Tibial artery (tissue), 4 donors: Measurements from ENCODE around the gene NFATC2IP.
A peak's percentile ranks its signal among the peaks of the same experiment; 100 is the strongest.

Experiments
- DNase-seq, 2 donors: peaks; one replicate each; pipeline ENCODE4 v3.0.0-alpha.2; 2019
- H3K27ac ChIP-seq, 2 donors: fragments of 200-600 bp; sonication (generic) in 1 of 2; 1 replicate in 1 of 2; 2 replicates in 1 of 2; pipeline ENCODE4 v1.5.1; 2018 to 2019; ENCODE audit warnings: mild to moderate bottlenecking in 1 of 2
- H3K27me3 ChIP-seq, 2 donors: fragments of 200-600 bp; sonication (generic) in 1 of 2; one replicate each; pipeline versions ENCODE4 v1.5.1 to v1.6.0; 2016 to 2019
- H3K36me3 ChIP-seq, 3 donors: fragments of 200-600 bp; sonication (generic) in 2 of 3; one replicate each; pipeline ENCODE4 v1.5.1; 2016 to 2019; ENCODE audit warnings: mild to moderate bottlenecking in 2 of 3
- H3K4me1 ChIP-seq, 4 donors: fragments of 200-600 bp; sonication (generic) in 2 of 4; 1 replicate in 3 of 4; 2 replicates in 1 of 4; pipeline ENCODE4 v1.5.1; 2016 to 2019
- H3K4me3 ChIP-seq, 2 donors: fragments of 200-600 bp; sonication (generic) in 1 of 2; 1 replicate in 1 of 2; 2 replicates in 1 of 2; pipeline ENCODE4 v1.5.1; 2018 to 2019; ENCODE audit warnings: mild to moderate bottlenecking in 2 of 2
- H3K9me3 ChIP-seq, 3 donors: fragments of 200-600 bp; sonication (generic) in 1 of 3; one replicate each; pipeline ENCODE4 v1.5.1; 2016 to 2019
- intact Hi-C: fragments of 100-400 bp; cut with DNase I; formaldehyde crosslinking; loops from one replicate; pipeline ENCODE4 v1.15.0; 2023; ENCODE audit warnings: low total_unique reads
- TF ChIP-seq, protein P1 (sequence below), 2 experiments: fragments of 200-600 bp in 1 of 2; fragments of 450-650 bp in 1 of 2; IDR thresholded peaks; one replicate each; pipeline ENCODE4 v1.5.1; 2017 to 2019; ENCODE audit warnings: antibody characterized with exemption in 2 of 2, mild to moderate bottlenecking in 1 of 2, moderate library complexity in 1 of 2

The NFATC2IP gene

DNA sequence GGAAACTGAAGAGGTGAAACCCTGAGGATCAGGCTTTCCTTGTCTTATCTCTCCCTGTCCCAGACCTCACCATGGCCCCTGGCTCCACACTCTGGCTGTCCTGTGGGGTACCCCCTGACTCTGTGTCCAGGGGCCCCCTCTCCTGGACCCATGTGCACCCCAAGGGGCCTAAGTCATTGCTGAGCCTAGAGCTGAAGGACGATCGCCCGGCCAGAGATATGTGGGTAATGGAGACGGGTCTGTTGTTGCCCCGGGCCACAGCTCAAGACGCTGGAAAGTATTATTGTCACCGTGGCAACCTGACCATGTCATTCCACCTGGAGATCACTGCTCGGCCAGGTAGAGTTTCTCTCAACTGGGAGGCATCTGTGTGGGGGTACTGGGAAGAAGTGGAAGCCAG, 17.6 kb upstream of the NFATC2IP start:
- Histone ChIP-seq H3K36me3 (no peaks in the 10 kb centered on the region), H3K27ac (no peak overlapping the region), H3K4me1 (peaks cover 0 to 5% (median 0%) of the 10 kb centered on the region in 4 donors), H3K9me3 (no peaks in the 10 kb centered on the region), H3K27me3 (peaks cover 0 to 18% of the 10 kb centered on the region in 2 donors), H3K4me3 (no peak overlapping the region)
- TF ChIP-seq, protein P1, sequence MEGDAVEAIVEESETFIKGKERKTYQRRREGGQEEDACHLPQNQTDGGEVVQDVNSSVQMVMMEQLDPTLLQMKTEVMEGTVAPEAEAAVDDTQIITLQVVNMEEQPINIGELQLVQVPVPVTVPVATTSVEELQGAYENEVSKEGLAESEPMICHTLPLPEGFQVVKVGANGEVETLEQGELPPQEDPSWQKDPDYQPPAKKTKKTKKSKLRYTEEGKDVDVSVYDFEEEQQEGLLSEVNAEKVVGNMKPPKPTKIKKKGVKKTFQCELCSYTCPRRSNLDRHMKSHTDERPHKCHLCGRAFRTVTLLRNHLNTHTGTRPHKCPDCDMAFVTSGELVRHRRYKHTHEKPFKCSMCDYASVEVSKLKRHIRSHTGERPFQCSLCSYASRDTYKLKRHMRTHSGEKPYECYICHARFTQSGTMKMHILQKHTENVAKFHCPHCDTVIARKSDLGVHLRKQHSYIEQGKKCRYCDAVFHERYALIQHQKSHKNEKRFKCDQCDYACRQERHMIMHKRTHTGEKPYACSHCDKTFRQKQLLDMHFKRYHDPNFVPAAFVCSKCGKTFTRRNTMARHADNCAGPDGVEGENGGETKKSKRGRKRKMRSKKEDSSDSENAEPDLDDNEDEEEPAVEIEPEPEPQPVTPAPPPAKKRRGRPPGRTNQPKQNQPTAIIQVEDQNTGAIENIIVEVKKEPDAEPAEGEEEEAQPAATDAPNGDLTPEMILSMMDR (IDR thresholded peaks at IDR 0.05), result no peak
- no peak for DNase-seq
- intact Hi-C loops, result no loop called here

DNA sequence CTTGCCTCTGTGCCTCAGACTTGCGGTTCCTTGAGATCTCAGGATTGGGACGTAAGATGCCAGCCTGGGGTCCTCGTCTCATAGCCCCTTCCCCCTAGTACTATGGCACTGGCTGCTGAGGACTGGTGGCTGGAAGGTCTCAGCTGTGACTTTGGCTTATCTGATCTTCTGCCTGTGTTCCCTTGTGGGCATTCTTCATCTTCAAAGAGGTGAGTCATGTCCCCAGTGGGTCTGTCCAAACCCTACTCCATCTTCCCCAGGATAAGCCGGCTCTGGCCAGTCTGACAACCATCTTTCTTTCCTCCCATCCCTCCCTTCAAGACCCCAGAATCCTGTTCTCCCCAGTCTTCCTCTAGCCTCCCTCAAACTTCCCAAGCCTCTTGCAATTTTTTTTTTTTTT, 15.4 kb upstream of the NFATC2IP start:
- DNase-seq, result no peak
- peaks cover 0 to 28% of the 10 kb centered on the region in 2 donors for H3K27me3 ChIP-seq
- no peak overlapping the region for H3K27ac ChIP-seq
- H3K36me3 ChIP-seq, result no peaks in the 10 kb centered on the region
- no peaks in the 10 kb centered on the region for H3K9me3 ChIP-seq
- H3K4me3 ChIP-seq, result no peak overlapping the region
- TF ChIP-seq, protein P1 (IDR thresholded peaks at IDR 0.05), result no peak
- intact Hi-C loops, result no loop called here
- peaks cover 0 to 5% (median 0%) of the 10 kb centered on the region in 4 donors for H3K4me1 ChIP-seq

DNA sequence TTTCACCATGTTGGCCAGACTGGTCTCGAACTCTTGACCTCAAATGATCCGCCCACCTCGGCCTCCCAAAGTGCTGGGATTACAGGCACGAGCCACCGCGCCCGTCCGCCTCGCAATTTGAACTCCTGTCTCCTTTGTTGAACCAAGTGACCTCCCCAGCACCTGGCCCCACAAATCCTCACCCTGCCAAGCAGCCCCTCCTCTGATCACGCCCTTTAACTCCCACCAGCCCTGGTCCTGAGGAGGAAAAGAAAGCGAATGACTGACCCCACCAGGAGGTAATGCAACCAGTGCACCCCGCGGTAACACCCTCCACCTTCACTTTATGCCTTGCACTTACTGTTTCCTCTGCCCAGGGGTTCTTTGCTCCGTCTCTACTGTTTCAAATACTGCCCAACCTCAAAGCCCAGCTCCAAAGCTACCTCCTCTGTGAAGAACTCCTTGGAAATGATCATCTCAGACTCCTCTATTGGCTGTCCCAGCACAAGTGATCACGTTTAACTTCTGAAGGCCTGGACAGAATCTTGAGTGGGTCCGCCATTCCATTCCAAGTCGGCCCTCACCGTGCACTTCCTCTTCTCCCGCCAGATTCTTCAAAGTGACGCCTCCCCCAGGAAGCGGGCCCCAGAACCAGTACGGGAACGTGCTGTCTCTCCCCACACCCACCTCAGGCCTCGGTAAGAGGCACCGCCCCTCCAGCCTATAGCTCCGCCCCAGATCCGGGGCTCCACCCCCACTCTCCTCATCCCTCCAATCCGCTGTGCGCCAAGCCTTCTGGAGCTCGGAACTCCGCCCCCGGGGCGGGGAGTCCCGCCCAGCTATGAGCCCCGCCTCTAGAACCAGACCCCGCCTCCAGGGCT, 14.6 kb upstream of the NFATC2IP start:
- intact Hi-C loops, result no loop called here
- peak; percentile 77 to 83 for DNase-seq
- H3K4me1 ChIP-seq, result peaks cover 0 to 5% (median 0%) of the 10 kb centered on the region in 4 donors
- no peaks in the 10 kb centered on the region for H3K36me3 ChIP-seq
- H3K4me3 ChIP-seq, result no peak overlapping the region
- H3K9me3 ChIP-seq, result no peaks in the 10 kb centered on the region
- TF ChIP-seq, protein P1 (IDR thresholded peaks at IDR 0.05), result no peak
- H3K27me3 ChIP-seq, result peaks cover 0 to 28% of the 10 kb centered on the region in 2 donors
- H3K27ac ChIP-seq, result no peak overlapping the region

DNA sequence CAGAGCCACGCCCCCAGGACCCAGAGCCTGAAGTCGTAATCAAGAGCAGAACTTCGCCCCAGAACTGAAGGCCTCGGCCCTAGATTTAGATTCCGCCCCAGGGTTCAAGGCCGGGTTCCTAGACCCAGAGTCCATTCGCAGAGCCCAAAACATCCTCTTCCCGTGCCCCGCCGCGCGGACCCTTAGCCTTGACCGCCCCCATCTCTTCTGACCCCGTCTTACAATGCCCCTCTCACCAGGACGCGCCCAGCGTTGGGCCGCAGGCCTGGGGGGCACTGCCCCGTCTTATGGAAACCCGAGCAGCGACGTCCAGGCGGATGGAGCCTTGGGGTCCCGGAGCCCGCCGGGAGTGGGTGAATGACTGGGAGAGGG, 14.0 kb upstream of the NFATC2IP start:
- Histone ChIP-seq H3K36me3 (no peaks in the 10 kb centered on the region), H3K4me1 (peaks cover 0 to 5% (median 0%) of the 10 kb centered on the region in 4 donors), H3K27me3 (peaks cover 0 to 28% of the 10 kb centered on the region in 2 donors), H3K4me3 (no peak overlapping the region), H3K27ac (no peak overlapping the region), H3K9me3 (no peaks in the 10 kb centered on the region)
- no peak for DNase-seq
- intact Hi-C loops, result no loop called here
- TF ChIP-seq, protein P1 (IDR thresholded peaks at IDR 0.05), result no peak

DNA sequence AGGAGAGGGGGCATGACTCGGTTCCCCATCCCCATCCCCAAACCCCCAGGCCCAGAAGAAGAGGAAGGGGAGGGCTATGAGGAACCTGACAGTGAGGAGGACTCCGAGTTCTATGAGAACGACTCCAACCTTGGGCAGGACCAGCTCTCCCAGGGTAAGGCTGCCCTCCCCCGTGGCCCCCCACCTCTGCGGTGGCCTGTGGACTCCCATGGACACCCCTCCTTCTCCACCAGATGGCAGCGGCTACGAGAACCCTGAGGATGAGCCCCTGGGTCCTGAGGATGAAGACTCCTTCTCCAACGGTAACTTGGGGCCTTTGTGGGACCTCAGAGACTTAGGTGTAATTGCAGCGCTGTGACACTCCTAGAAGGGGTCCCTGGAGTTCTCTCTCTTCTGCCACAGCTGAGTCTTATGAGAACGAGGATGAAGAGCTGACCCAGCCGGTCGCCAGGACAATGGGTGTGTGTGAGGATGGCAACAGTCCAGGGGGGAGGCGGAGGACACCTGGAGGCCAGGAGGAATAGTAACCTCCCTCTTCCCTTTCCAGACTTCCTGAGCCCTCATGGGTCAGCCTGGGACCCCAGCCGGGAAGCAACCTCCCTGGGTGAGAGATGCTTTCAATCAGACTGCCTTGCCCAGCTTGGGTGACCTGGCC, 13.4 kb upstream of the NFATC2IP start:
- Histone ChIP-seq H3K4me1 (peaks cover 0 to 5% (median 0%) of the 10 kb centered on the region in 4 donors), H3K36me3 (no peaks in the 10 kb centered on the region), H3K27me3 (peaks cover 0 to 28% of the 10 kb centered on the region in 2 donors), H3K27ac (no peak overlapping the region), H3K4me3 (no peak overlapping the region), H3K9me3 (no peaks in the 10 kb centered on the region)
- TF ChIP-seq, protein P1 (IDR thresholded peaks at IDR 0.05), result no peak
- DNase-seq, result no peak
- intact Hi-C loops, result no loop called here
